SK-N-SH (cell line): Measurements from ENCODE around the gene C8G. TPM values are rescaled to one million over a fixed set of nuclear protein-coding genes. Genes with fewer than 3 reads are reported as not detected.
A peak's percentile ranks its signal among the peaks of the same experiment; 100 is the strongest.

Experiments
- CTCF ChIA-PET: fragments of 300-600, 350-600 bp; formaldehyde crosslinking; extraction: SDS; loops from one replicate; lab custom pipeline; 2021; lab: Yijun Ruan, JAX
- POLR2A ChIA-PET: fragments of 350-600 bp; sonication (Branson Sonifier 250); formaldehyde crosslinking; extraction: SDS; loops from one replicate; lab custom pipeline; 2020; ENCODE audit warnings: antibody characterized with exemption, inconsistent platforms; lab: Yijun Ruan, JAX
- DNase-seq: peaks from one replicate; pipeline ENCODE4 v3.0.0; 2012
- H2AFZ ChIP-seq: fragments of 200-600 bp; sonication (generic); 2 replicates; pipeline ENCODE4 v1.8.1; 2016; ENCODE audit warnings: antibody characterized with exemption, mild to moderate bottlenecking, low read depth
- H3F3A ChIP-seq: fragments of 200-600 bp; sonication (generic); replicated peaks from 2 replicates; pipeline ENCODE3; 2016; ENCODE audit warnings: antibody characterized with exemption, mild to moderate bottlenecking; ENCODE audit not compliant: insufficient read depth
- H3K27ac ChIP-seq, 2 experiments: fragments of 200-500 bp in 1 of 2; fragments of 200-600 bp in 1 of 2; sonication (Bioruptor generic) in 1 of 2; sonication (generic), shearing (Covaris generic) in 1 of 2; 2 replicates each; pipeline versions ENCODE4 v1.5.1 to v1.6.1; 2014 to 2016; ENCODE audit warnings: low read depth in 2 of 2, inconsistent platforms in 1 of 2, low read length in 1 of 2, mild to moderate bottlenecking in 1 of 2, mixed read lengths in 1 of 2
- H3K27me3 ChIP-seq: fragments of 200-600 bp; sonication (generic), shearing (Covaris generic); 2 replicates; pipeline ENCODE4 v1.6.1; 2016; ENCODE audit warnings: mixed run types; ENCODE audit not compliant: insufficient read depth
- H3K36me3 ChIP-seq, 2 experiments: fragments of 200-500 bp in 1 of 2; fragments of 200-600 bp in 1 of 2; sonication (Bioruptor generic) in 1 of 2; sonication (generic) in 1 of 2; replicated peaks in 1 of 2; 2 replicates each; pipeline versions ENCODE3 to v1.5.1; 2014 to 2016; ENCODE audit warnings: low read length in 1 of 2, mild to moderate bottlenecking in 1 of 2; ENCODE audit not compliant: insufficient read depth in 2 of 2, control insufficient read depth in 1 of 2
- H3K4me1 ChIP-seq, 2 experiments: fragments of 200-500 bp in 1 of 2; fragments of 200-600 bp in 1 of 2; sonication (Bioruptor generic) in 1 of 2; sonication (generic), shearing (Covaris generic) in 1 of 2; 2 replicates each; pipeline versions ENCODE4 v1.5.1 to v1.6.1; 2014 to 2016; ENCODE audit warnings: low read depth in 1 of 2, low read length in 1 of 2, mixed run types in 1 of 2; ENCODE audit not compliant: insufficient read depth in 2 of 2, control insufficient read depth in 1 of 2
- H3K4me2 ChIP-seq: fragments of 200-600 bp; sonication (generic), shearing (Covaris generic); 2 replicates; pipeline ENCODE4 v1.6.1; 2017; ENCODE audit warnings: mixed run types
- H3K4me3 ChIP-seq, 2 experiments: fragments of 200-500 bp in 1 of 2; fragments of 200-600 bp in 1 of 2; sonication (Bioruptor generic) in 1 of 2; sonication (generic), shearing (Covaris generic) in 1 of 2; 2 replicates each; pipeline versions ENCODE4 v1.5.1 to v1.8.1; 2014 to 2016; ENCODE audit warnings: low read depth in 2 of 2, inconsistent platforms in 1 of 2, low read length in 1 of 2, mild to moderate bottlenecking in 1 of 2, mixed read lengths in 1 of 2, moderate library complexity in 1 of 2
- H3K79me2 ChIP-seq: fragments of 200-600 bp; sonication (generic); 2 replicates; pipeline ENCODE4 v1.8.1; 2017; ENCODE audit warnings: mild to moderate bottlenecking; ENCODE audit not compliant: insufficient read depth
- H3K9ac ChIP-seq: fragments of 200-600 bp; sonication (generic); 2 replicates; pipeline ENCODE4 v1.6.1; 2017; ENCODE audit warnings: mixed run types
- H3K9me2 ChIP-seq: fragments of 200-600 bp; sonication (generic); 2 replicates; pipeline ENCODE4 v1.6.1; 2017; ENCODE audit warnings: mixed run types
- H3K9me3 ChIP-seq: fragments of 200-600 bp; sonication (generic); 2 replicates; pipeline ENCODE4 v1.6.1; 2017; ENCODE audit warnings: mixed run types, mild to moderate bottlenecking, moderate library complexity
- H4K20me1 ChIP-seq: fragments of 200-600 bp; sonication (generic); 2 replicates; pipeline ENCODE4 v1.6.1; 2017; ENCODE audit warnings: mild to moderate bottlenecking, mixed run types; ENCODE audit not compliant: insufficient read depth
- CHD2 ChIP-seq: fragments of 150-350 bp; IDR thresholded peaks from 2 replicates; pipeline ENCODE4 v1.6.1; 2018; ENCODE audit warnings: low read length; ENCODE audit not compliant: partially characterized antibody
- CTCF ChIP-seq: fragments of 200-600 bp; sonication (generic); IDR thresholded peaks from 2 replicates; pipeline ENCODE4 v1.6.1; 2017; ENCODE audit warnings: antibody characterized with exemption, mild to moderate bottlenecking, moderate library complexity
- ELF1 ChIP-seq: IDR thresholded peaks from 2 replicates; pipeline ENCODE4 v1.4.0; 2012
- EP300 ChIP-seq, 2 experiments: IDR thresholded peaks; 2 replicates each; pipeline versions ENCODE4 v1.4.0 to v1.6.1; 2012; ENCODE audit warnings: borderline replicate concordance in 1 of 2, low read depth in 1 of 2, low read length in 1 of 2
- EZH2phosphoT487 ChIP-seq: fragments of 200-600 bp; sonication (generic); IDR thresholded peaks from 2 replicates; pipeline ENCODE4 v1.6.1; 2017; ENCODE audit warnings: low read depth, mixed run types, mild to moderate bottlenecking, antibody characterized with exemption, moderate library complexity, borderline replicate concordance
- FOSL2 ChIP-seq: IDR thresholded peaks from 2 replicates; pipeline ENCODE4 v1.4.0; 2012; ENCODE audit warnings: low read depth, mild to moderate bottlenecking, moderate library complexity, borderline replicate concordance
- FOXJ3 ChIP-seq: sonication (generic); formaldehyde crosslinking; IDR thresholded peaks from 2 replicates; pipeline ENCODE4 v1.5.1; 2020; ENCODE audit warnings: mild to moderate bottlenecking, missing genetic modification reagents
- FOXM1 ChIP-seq: IDR thresholded peaks from 2 replicates; pipeline ENCODE4 v1.4.0; 2012; ENCODE audit warnings: low read depth, mild to moderate bottlenecking
- GABPA ChIP-seq: IDR thresholded peaks from 2 replicates; pipeline ENCODE4 v1.4.0; 2012; ENCODE audit warnings: low read depth, mild to moderate bottlenecking
- GATA2 ChIP-seq: sonication (generic); formaldehyde crosslinking; IDR thresholded peaks from 2 replicates; pipeline ENCODE4 v1.5.0; 2020; ENCODE audit warnings: mild to moderate bottlenecking, missing genetic modification reagents
- JUND ChIP-seq: IDR thresholded peaks from 2 replicates; pipeline ENCODE4 v1.4.0; 2012
- MAX ChIP-seq: IDR thresholded peaks from 2 replicates; pipeline ENCODE4 v1.4.0; 2012; ENCODE audit warnings: low read depth
- MEF2A ChIP-seq: IDR thresholded peaks from 2 replicates; pipeline ENCODE4 v1.4.0; 2012; ENCODE audit warnings: low read depth, borderline replicate concordance
- MXI1 ChIP-seq: IDR thresholded peaks from 2 replicates; pipeline ENCODE4 v1.6.1; 2012; ENCODE audit warnings: mild to moderate bottlenecking, low read depth, low read length, improper control_type of control experiment
- NFIC ChIP-seq: IDR thresholded peaks from 2 replicates; pipeline ENCODE4 v1.4.0; 2012; ENCODE audit warnings: borderline replicate concordance
- PBX3 ChIP-seq: IDR thresholded peaks from 2 replicates; pipeline ENCODE4; 2012
- POLR2AphosphoS5 ChIP-seq: IDR thresholded peaks from 2 replicates; pipeline ENCODE4 v1.6.1; 2012; ENCODE audit warnings: low read depth, low read length
- RCOR1 ChIP-seq: fragments of 150-350 bp; IDR thresholded peaks from 2 replicates; pipeline ENCODE4 v1.6.1; 2017; ENCODE audit warnings: antibody characterized with exemption, low read length
- RXRA ChIP-seq: IDR thresholded peaks from 2 replicates; pipeline ENCODE4 v1.4.0; 2012; ENCODE audit warnings: low read depth, mild to moderate bottlenecking, borderline replicate concordance
- SIN3A ChIP-seq: IDR thresholded peaks from 2 replicates; pipeline ENCODE4 v1.6.1; 2012; ENCODE audit warnings: low read depth, mild to moderate bottlenecking, low read length, moderate library complexity, borderline replicate concordance
- SMC3 ChIP-seq: IDR thresholded peaks from 2 replicates; pipeline ENCODE4 v1.6.1; 2012; ENCODE audit warnings: low read depth, low read length, improper control_type of control experiment
- TAF1 ChIP-seq: IDR thresholded peaks from 2 replicates; pipeline ENCODE4 v1.6.1; 2012; ENCODE audit warnings: low read depth, mild to moderate bottlenecking, low read length, moderate library complexity, borderline replicate concordance
- TEAD4 ChIP-seq: IDR thresholded peaks from 2 replicates; pipeline ENCODE4 v1.4.0; 2012; ENCODE audit warnings: mild to moderate bottlenecking, borderline replicate concordance; ENCODE audit not compliant: insufficient read depth
- USF1 ChIP-seq: IDR thresholded peaks from 2 replicates; pipeline ENCODE4 v1.4.0; 2012; ENCODE audit warnings: low read depth, borderline replicate concordance
- USF2 ChIP-seq: fragments of 150-350 bp; IDR thresholded peaks from 2 replicates; pipeline ENCODE4 v1.6.1; 2017; ENCODE audit warnings: antibody characterized with exemption, low read length, low read depth, borderline replicate concordance
- YY1 ChIP-seq: IDR thresholded peaks from 2 replicates; pipeline ENCODE4 v1.4.0; 2012; ENCODE audit warnings: low read depth, mild to moderate bottlenecking
- WGBS: methylation state at CpG from one replicate; pipeline ENCODE4 v1.1.6; 2017; ENCODE audit warnings: low lambda C conversion rate; 5-methylcytosine and 5-hydroxymethylcytosine counted together
- polyA plus RNA-seq, 3 experiments: library from polyadenylated mRNA; depleted of rRNA; stranded (reverse); fragments of >200 nt; gene quantifications; 2 replicates each; pipeline ENCODE4 v1.2.3, GENCODE V29; 2012
- TF ChIP-seq, protein P1 (sequence below): fragments of 150-350 bp; IDR thresholded peaks from 2 replicates; pipeline ENCODE4 v1.6.1; 2016; ENCODE audit warnings: mild to moderate bottlenecking, low read depth, low read length

The C8G gene
- polyA plus RNA-seq (2012; rRNA removed) = 0.28 and 0.49 TPM in 2 replicates
- polyA plus RNA-seq (2012; cell fraction: cytosol; rRNA removed) = 0.12 and 0.29 TPM in 2 replicates
- 5.5 and 7.4 TPM in 2 replicates for polyA plus RNA-seq (2012; cell fraction: nucleus; rRNA removed)

- Histone ChIP-seq H4K20me1 (peaks cover 13% of the 10 kb centered on the region), H3K27me3 (no peaks in the 10 kb centered on the region), H3K4me1 (peaks cover 0 to 19% of the 10 kb centered on the region in 2 experiments; a peak in 1 of 4 replicates), H3K27ac (peak within 1 kb of the TSS; percentile 22 to 86; a peak in 3 of 4 replicates), H3K79me2 (peaks cover 28% of the 10 kb centered on the region), H3K9me3 (no peaks in the 10 kb centered on the region), H3K9me2 (no peaks in the 10 kb centered on the region), H3K9ac (peak within 1 kb of the TSS; percentile 80), H3K4me3 (peak within 1 kb of the TSS; percentile 77 to 94), H3K36me3 (peaks cover 6 to 33% of the 10 kb centered on the region in 2 experiments), H2AFZ (no peak within 1 kb of the TSS), H3F3A (no peaks in the 10 kb centered on the region), H3K4me2 (peak within 1 kb of the TSS; percentile 96)
- 18% methylated on average over 16 of the region's 74 CpGs for WGBS
- peak; percentile 100 for DNase-seq
- CTCF ChIA-PET = interaction anchor here (0.6 to 13.2 kb wide), 25 partner anchors 12 to 506 kb away, joined by 3 to 350 read pairs (median 4); partner anchors contain the start of genes ABCA2, CLIC3, FUT7 and LCN8
- POLR2A ChIA-PET = interaction anchor here (1.2 kb wide), 2 partner anchors 47 to 52 kb away, joined by 3 to 4 read pairs; partner anchors contain the start of genes CLIC3 and PAXX
- TF ChIP-seq RCOR1 = peak; percentile 62; the same call in 1 of the 2 replicates
- peak; percentile 51; the same call in 1 of the 2 replicates for TF ChIP-seq ELF1
- peak; percentile 59 for TF ChIP-seq MAX
- TF ChIP-seq USF2 = no peak
- TF ChIP-seq EP300 (IDR thresholded peaks at IDR 0.05; ENCODE audit: borderline replicate concordance in 1 of 2, low read depth in 1 of 2, low read length in 1 of 2) = no peak
- no peak for TF ChIP-seq JUND
- no peak for TF ChIP-seq USF1
- TF ChIP-seq GATA2 = no peak; the same call in 1 of the 2 replicates
- no peak for TF ChIP-seq FOXJ3 (CRISPR knock-in tag)
- no peak for TF ChIP-seq FOSL2
- TF ChIP-seq TAF1 = peak; percentile 34; the same call in 1 of the 2 replicates
- TF ChIP-seq EZH2phosphoT487 = no peak
- no peak for TF ChIP-seq FOXM1
- TF ChIP-seq GABPA = peak; percentile 57
- no peak for TF ChIP-seq RXRA
- 0 out of 2 replicates have a peak, but pooled peaks have one; percentile 24 for TF ChIP-seq SIN3A
- no peak for TF ChIP-seq MXI1
- TF ChIP-seq, protein P1, sequence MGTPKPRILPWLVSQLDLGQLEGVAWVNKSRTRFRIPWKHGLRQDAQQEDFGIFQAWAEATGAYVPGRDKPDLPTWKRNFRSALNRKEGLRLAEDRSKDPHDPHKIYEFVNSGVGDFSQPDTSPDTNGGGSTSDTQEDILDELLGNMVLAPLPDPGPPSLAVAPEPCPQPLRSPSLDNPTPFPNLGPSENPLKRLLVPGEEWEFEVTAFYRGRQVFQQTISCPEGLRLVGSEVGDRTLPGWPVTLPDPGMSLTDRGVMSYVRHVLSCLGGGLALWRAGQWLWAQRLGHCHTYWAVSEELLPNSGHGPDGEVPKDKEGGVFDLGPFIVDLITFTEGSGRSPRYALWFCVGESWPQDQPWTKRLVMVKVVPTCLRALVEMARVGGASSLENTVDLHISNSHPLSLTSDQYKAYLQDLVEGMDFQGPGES = no peak
- peak; percentile 17; the same call in 1 of the 2 replicates for TF ChIP-seq SMC3
- TF ChIP-seq TEAD4 = no peak
- TF ChIP-seq NFIC = no peak
- TF ChIP-seq PBX3 = no peak
- 0 out of 2 replicates have a peak, but pooled peaks have one; percentile 35 for TF ChIP-seq POLR2AphosphoS5
- TF ChIP-seq YY1 = peak; percentile 62; the same call in 1 of the 2 replicates
- peak; percentile 85 for TF ChIP-seq CTCF
- no peak for TF ChIP-seq MEF2A
- no peak for TF ChIP-seq CHD2
Observed at GRCh38 chr9:136944519-136945332, at the start of gene C8G, which contains the start of gene FBXW5. C8G (plus strand) TSS chr9:136945243; CDS start chr9:136945321, 78 bp downstream. FBXW5 (minus strand) TSS chr9:136944738; CDS start chr9:136944083, 655 bp downstream.
